K562 (cell line): Measurements from ENCODE around the gene CD300LG. TPM values are rescaled to one million over a fixed set of nuclear protein-coding genes. Genes with fewer than 3 reads are reported as not detected.

ENCODE experiments used
- ATAC-seq: fragments of 200-7000 bp; cut with Tn5 transposase; 3 replicates; pipeline ENCODE4 v1.9.1; 2020; ENCODE audit warnings: moderate library complexity
- BruUV-seq: library from RNA; stranded (reverse); fragments of 400-500 nt; replicated peaks from 2 replicates; lab custom pipeline; 2021; lab: Mats Ljungman, UMichigan
- CTCF ChIA-PET: fragments of 300-600 bp; formaldehyde crosslinking; extraction: SDS; loops from one replicate; lab custom pipeline; 2021; ENCODE audit warnings: low intra/inter-chr PET ratio; lab: Yijun Ruan, JAX
- POLR2A ChIA-PET: fragments of 300-600, 350-650 bp; sonication (Branson Sonifier 250); formaldehyde crosslinking; extraction: SDS; loops from one replicate; lab custom pipeline; 2021; ENCODE audit warnings: antibody characterized with exemption, inconsistent platforms; lab: Yijun Ruan, JAX
- DNase-seq, 4 experiments: peaks; one replicate each; pipeline versions ENCODE4 v3.0.0 to v3.0.0-alpha.2; 2011 to 2018; ENCODE audit warnings: low spot score in 3 of 4, mixed read lengths in 3 of 4; ENCODE audit errors: extremely low read depth in 1 of 4
- FAIRE-seq: peaks from 2 replicates; lab custom pipeline; 2011; peaks lifted over from hg19 to GRCh38; lab: Jason Lieb, UNC
- H2AFZ ChIP-seq: 2 replicates; pipeline ENCODE4 v1.6.0; 2011; ENCODE audit warnings: low read depth, low read length, control low read depth, inconsistent platforms
- H3K27ac ChIP-seq: fragments of 200-600 bp; 3 replicates; pipeline ENCODE4 v1.8.0; 2011; ENCODE audit warnings: low read depth, mild to moderate bottlenecking, control low read depth, inconsistent platforms, low read length, moderate library complexity, mixed read lengths; ENCODE audit errors: extremely low read depth
- H3K27me3 ChIP-seq, 2 experiments: fragments of 300-600 bp in 1 of 2; 2 replicates in 1 of 2; 3 replicates in 1 of 2; pipeline versions ENCODE4 v1.6.0 to v1.8.0; 2011; ENCODE audit warnings: inconsistent platforms in 2 of 2, low read length in 2 of 2, mild to moderate bottlenecking in 1 of 2, mixed read lengths in 1 of 2, moderate library complexity in 1 of 2; ENCODE audit not compliant: control insufficient read depth in 2 of 2, insufficient read depth in 2 of 2
- H3K36me3 ChIP-seq: fragments of 300-600 bp; 3 replicates; pipeline ENCODE4 v1.8.0; 2011; ENCODE audit warnings: mild to moderate bottlenecking, low read length, inconsistent platforms; ENCODE audit not compliant: control insufficient read depth, insufficient read depth
- H3K4me1 ChIP-seq, 2 experiments: fragments of 200-600 bp in 1 of 2; replicated peaks in 1 of 2; 2 replicates in 1 of 2; 3 replicates in 1 of 2; pipeline versions ENCODE4 v1.5.1 to v1.8.0; 2011; ENCODE audit warnings: inconsistent platforms in 2 of 2, low read length in 2 of 2, mild to moderate bottlenecking in 1 of 2, mixed read lengths in 1 of 2, moderate library complexity in 1 of 2; ENCODE audit not compliant: control insufficient read depth in 2 of 2, insufficient read depth in 2 of 2
- H3K4me2 ChIP-seq: 2 replicates; pipeline ENCODE4 v1.6.1; 2011; ENCODE audit warnings: low read length, control low read depth, inconsistent platforms, mixed read lengths; ENCODE audit not compliant: insufficient read depth
- H3K4me3 ChIP-seq: fragments of 200-600 bp; sonication (generic), shearing (Covaris generic); 2 replicates; pipeline ENCODE4 v1.5.1; 2016; ENCODE audit warnings: control low read depth, inconsistent platforms
- H3K79me2 ChIP-seq: fragments of 200-600 bp; 3 replicates; pipeline ENCODE4 v1.8.0; 2011; ENCODE audit warnings: low read length, inconsistent platforms; ENCODE audit not compliant: control insufficient read depth, insufficient read depth
- H3K9ac ChIP-seq, 2 experiments: 2 replicates each; pipeline versions ENCODE4 v1.6.0 to v1.6.1; 2011; ENCODE audit warnings: low read depth in 2 of 2, low read length in 2 of 2, control low read depth in 1 of 2, inconsistent platforms in 1 of 2, mild to moderate bottlenecking in 1 of 2, mixed read lengths in 1 of 2; ENCODE audit not compliant: insufficient read depth in 1 of 2
- H3K9me1 ChIP-seq: one replicate; pipeline ENCODE4 v1.6.0; 2011; ENCODE audit warnings: inconsistent platforms, mild to moderate bottlenecking, low read length, moderate library complexity; ENCODE audit not compliant: control insufficient read depth, insufficient read depth
- H3K9me3 ChIP-seq: replicated peaks from 2 replicates; pipeline ENCODE4 v1.5.1; 2011; ENCODE audit warnings: low read depth, low read length, inconsistent platforms; ENCODE audit not compliant: control insufficient read depth, insufficient read depth
- H4K20me1 ChIP-seq: replicated peaks from 2 replicates; pipeline ENCODE4 v1.6.1; 2011; ENCODE audit warnings: low read length, inconsistent platforms, mixed read lengths; ENCODE audit not compliant: control insufficient read depth, insufficient read depth
- ATF1 ChIP-seq, 2 experiments: fragments of 450-650 bp in 1 of 2; IDR thresholded peaks; 2 replicates each; pipeline ENCODE4 v1.6.1; 2016; ENCODE audit warnings: missing compliant biosample characterization in 1 of 2, missing genetic modification characterization in 1 of 2
- BDP1 ChIP-seq: IDR thresholded peaks from 3 replicates; pipeline ENCODE4 v1.6.1; 2011; ENCODE audit not compliant: insufficient read length, insufficient read depth
- BRD9 ChIP-seq: fragments of 450-650 bp; IDR thresholded peaks from 2 replicates; pipeline ENCODE4 v1.6.1; 2018; ENCODE audit warnings: low read depth; ENCODE audit not compliant: partially characterized antibody
- CBFA2T2 ChIP-seq: fragments of 450-650 bp; conservative IDR thresholded peaks from 2 replicates; pipeline ENCODE4 v1.6.1; 2017; ENCODE audit warnings: mild to moderate bottlenecking
- KAT8 ChIP-seq: fragments of 450-650 bp; IDR thresholded peaks from 2 replicates; pipeline ENCODE4 v1.6.1; 2016; ENCODE audit warnings: low read depth, mild to moderate bottlenecking
- KLF16 ChIP-seq: IDR thresholded peaks from 2 replicates; pipeline ENCODE4 v1.6.1; 2016; ENCODE audit warnings: antibody characterized with exemption
- MCM5 ChIP-seq: fragments of 450-650 bp; IDR thresholded peaks from 2 replicates; pipeline ENCODE4 v1.6.1; 2016; ENCODE audit warnings: low read depth
- MEF2D ChIP-seq: conservative IDR thresholded peaks from 2 replicates; pipeline ENCODE4 v1.6.1; 2016; ENCODE audit warnings: low read depth, missing genetic modification characterization, missing compliant biosample characterization
- POLR2A ChIP-seq: fragments of 450-650 bp; conservative IDR thresholded peaks from 2 replicates; pipeline ENCODE4 v1.6.1; 2016
- RNF2 ChIP-seq: sonication (generic); IDR thresholded peaks from 2 replicates; pipeline ENCODE4 v1.6.1; 2016
- SAP30 ChIP-seq: fragments of 200-600 bp; sonication (generic); IDR thresholded peaks from 2 replicates; pipeline ENCODE4 v1.6.1; 2012; ENCODE audit warnings: borderline replicate concordance, low read depth, mild to moderate bottlenecking, moderate library complexity, low read length, control low read depth, inconsistent platforms; ENCODE audit not compliant: insufficient read depth, poor library complexity, severe bottlenecking
- TRIM25 ChIP-seq: fragments of 450-650 bp; IDR thresholded peaks from 2 replicates; pipeline ENCODE4 v1.7.0; 2016; ENCODE audit warnings: borderline replicate concordance
- TRIM28 ChIP-seq: fragments of 450-650 bp; IDR thresholded peaks from 2 replicates; pipeline ENCODE4 v1.6.1; 2017
- ZBTB2 ChIP-seq: fragments of 450-650 bp; IDR thresholded peaks from 2 replicates; pipeline ENCODE4 v1.6.1; 2016; ENCODE audit warnings: antibody characterized with exemption
- ZC3H11A ChIP-seq: IDR thresholded peaks from 2 replicates; pipeline ENCODE4 v1.6.1; 2012; ENCODE audit warnings: low read depth, low read length, improper control_type of control experiment
- ZFPM2 ChIP-seq: fragments of 250-450 bp; sonication (Bioruptor Pico); IDR thresholded peaks from 2 replicates; pipeline ENCODE4 v1.5.1; 2022; ENCODE audit warnings: mild to moderate bottlenecking
- ZKSCAN1 ChIP-seq: fragments of 150-350 bp; IDR thresholded peaks from 2 replicates; pipeline ENCODE4 v1.6.1; 2016; ENCODE audit warnings: low read depth, low read length
- ZNF133 ChIP-seq: fragments of 250-450 bp; sonication (Bioruptor Pico); IDR thresholded peaks from 2 replicates; pipeline ENCODE4 v1.4.0; 2020; ENCODE audit warnings: mild to moderate bottlenecking
- ZNF830 ChIP-seq: fragments of 250-450 bp; sonication (Bioruptor Pico); IDR thresholded peaks from 2 replicates; pipeline ENCODE4 v1.5.0; 2021; ENCODE audit warnings: mild to moderate bottlenecking
- WGBS: fragments of 100-300 bp; shearing (Covaris generic); methylation state at CpG from one replicate; pipeline ENCODE4 v1.1.6; 2016; ENCODE audit warnings: low coverage, mixed read lengths; ENCODE audit not compliant: insufficient coverage; ENCODE audit errors: missing lambda C conversion rate; 5-methylcytosine and 5-hydroxymethylcytosine counted together
- in situ Hi-C: fragments of 300-500 bp; cut with MboI; formaldehyde crosslinking; loops from 4 replicates; pipeline ENCODE4 v1.15.0; 2018; ENCODE audit warnings: inconsistent platforms, mixed read lengths
- intact Hi-C: fragments of 100-400 bp; cut with micrococcal nuclease; formaldehyde crosslinking; loops from 2 replicates; pipeline ENCODE4 v1.14.2; 2022
- polyA plus RNA-seq, 8 experiments: library from polyadenylated mRNA; depleted of rRNA in 4 of 8; stranded (reverse) in 5 of 8; unstranded in 3 of 8; fragments of >200 nt; fragmentation: Nextera tagmentation in 2 of 8; fragmentation: Illumina TruSeq in 1 of 8; extraction: Ambion mirVana in 2 of 8; extraction: Trizol in 1 of 8; gene quantifications; 2 replicates each; pipeline versions ENCODE4 v1.2.1 to v1.2.3, GENCODE V29; 2011 to 2014; ENCODE audit warnings: inconsistent platforms in 1 of 8, missing spikeins in 1 of 8
- total RNA-seq, 7 experiments: library from RNA; depleted of rRNA in 6 of 7; stranded (reverse); fragments of >200 nt in 6 of 7; fragmentation: Illumina TruSeq in 2 of 7; extraction: Trizol in 2 of 7; gene quantifications; 2 replicates each; pipeline versions ENCODE4 v1.2.1 to v1.2.3, GENCODE V29; 2011 to 2021; ENCODE audit warnings: low replicate concordance in 1 of 7

Gene CD300LG
- total and polyA plus RNA-seq, 9 of the 15 experiments (the other 6 are each of a cell fraction or from before 2014, with no cell fraction given) = not detected

- no peak for ATAC-seq
- CTCF ChIA-PET = no interaction called here
- WGBS = 5% methylated on average over 5 of the region's 5 CpGs
Measured at GRCh38 chr17:43873091-43873490, 26.1 kb downstream of the CD300LG start.

GRCh38 chr17:43873815-43874214 is 26.8 kb downstream of the CD300LG start:
- Histone ChIP-seq H3K9ac (no peak overlapping the region), H3K4me3 (no peak overlapping the region), H3K36me3 (no peaks in the 10 kb centered on the region), H4K20me1 (no peaks in the 10 kb centered on the region), H3K27me3 (peaks cover 2 to 22% of the 10 kb centered on the region in 2 experiments; a peak in 4 of 5 replicates), H3K4me2 (no peak overlapping the region), H3K4me1 (peaks cover 0 to 10% of the 10 kb centered on the region in 2 experiments; a peak in 4 of 5 replicates), H3K79me2 (no peaks in the 10 kb centered on the region), H2AFZ (no peak overlapping the region), H3K27ac (no peak overlapping the region), H3K9me3 (no peaks in the 10 kb centered on the region), H3K9me1 (no peaks in the 10 kb centered on the region)
- no peak for FAIRE-seq
- ChIA-PET CTCF (no interaction called here), POLR2A (no interaction called here)
- no TSS peak for BruUV-seq
- in situ Hi-C loops (no loop called here), intact Hi-C loops (no loop called here)
- no peak for ATAC-seq
- DNase-seq = no peak
- WGBS = 3% methylated on average over 6 of the region's 6 CpGs
- no peak for TF ChIP-seq KLF16
- TF ChIP-seq SAP30 = no peak
- TF ChIP-seq TRIM25 = no peak
- no peak for TF ChIP-seq KAT8
- no peak for TF ChIP-seq CBFA2T2
- TF ChIP-seq ZC3H11A = no peak
- TF ChIP-seq TRIM28 = no peak
- TF ChIP-seq ZNF830 (CRISPR knock-in tag) = no peak
- TF ChIP-seq POLR2A = no peak
- TF ChIP-seq MCM5 = no peak
- TF ChIP-seq ZNF133 (CRISPR knock-in tag) = no peak
- no peak for TF ChIP-seq MEF2D (tag)
- no peak for TF ChIP-seq ZBTB2
- TF ChIP-seq ZKSCAN1 = no peak
- TF ChIP-seq ZFPM2 (CRISPR knock-in tag) = no peak

More at GRCh38 chr17:43873091-43873490, 26.1 kb downstream of the CD300LG start:
- Histone ChIP-seq H3K4me3 (no peak overlapping the region), H3K4me2 (no peak overlapping the region), H3K79me2 (no peaks in the 10 kb centered on the region), H4K20me1 (no peaks in the 10 kb centered on the region), H3K9me3 (no peaks in the 10 kb centered on the region), H2AFZ (no peak overlapping the region), H3K9me1 (no peaks in the 10 kb centered on the region), H3K9ac (no peak overlapping the region), H3K27ac (no peak overlapping the region), H3K36me3 (no peaks in the 10 kb centered on the region), H3K27me3 (peaks cover 7 to 29% of the 10 kb centered on the region in 2 experiments), H3K4me1 (peaks cover 0 to 6% of the 10 kb centered on the region in 2 experiments; a peak in 3 of 5 replicates)
- in situ Hi-C loops = no loop called here
- POLR2A ChIA-PET = no interaction called here
- no TSS peak for BruUV-seq
- FAIRE-seq = no peak
- TF ChIP-seq RNF2 (no peak), BRD9 (no peak), BDP1 (no peak), ATF1 (CRISPR knock-in tag; IDR thresholded peaks at IDR 0.05) (no peak), ATF1 (tag; IDR thresholded peaks at IDR 0.05) (no peak)
- no peak for DNase-seq
- intact Hi-C loops = no loop called here
